IMR-90 (cell line): ENCODE data around the gene ACOX3. TPM values are rescaled to one million over a fixed set of nuclear protein-coding genes. Genes with fewer than 3 reads are reported as not detected.

Experiments used
- ATAC-seq: fragments of 200-7000 bp; cut with Tn5 transposase; 2 replicates; pipeline ENCODE4 v1.9.1; 2020; ENCODE audit warnings: low read depth, mild to moderate bottlenecking, moderate library complexity
- BruUV-seq: library from RNA; stranded (reverse); fragments of 400-500 nt; replicated peaks from 2 replicates; lab custom pipeline; 2021; lab: Mats Ljungman, UMichigan
- CTCF ChIA-PET: fragments of 300-600 bp; formaldehyde crosslinking; extraction: SDS; loops from one replicate; lab custom pipeline; 2021; ENCODE audit warnings: antibody characterized with exemption; lab: Yijun Ruan, JAX
- POLR2A ChIA-PET: fragments of 300-600 bp; sonication (Branson Sonifier 250); formaldehyde crosslinking; loops from one replicate; lab custom pipeline; 2022; ENCODE audit warnings: antibody characterized with exemption; ENCODE audit not compliant: unreplicated experiment; lab: Charles Lee
- DNase-seq: peaks from one replicate; pipeline ENCODE4 v3.0.0; 2013
- H2AFZ ChIP-seq: replicated peaks from 2 replicates; pipeline ENCODE3; 2013; ENCODE audit warnings: low read length, mild to moderate bottlenecking; ENCODE audit not compliant: poor library complexity
- H2AK5ac ChIP-seq: 2 replicates; pipeline ENCODE4 v1.6.1; 2013; ENCODE audit warnings: low read depth, low read length, inconsistent platforms
- H2AK9ac ChIP-seq: replicated peaks from 2 replicates; pipeline ENCODE3; 2013; ENCODE audit warnings: mild to moderate bottlenecking, low read depth, low read length, moderate library complexity; ENCODE audit not compliant: poor library complexity
- H2BK120ac ChIP-seq: 2 replicates; pipeline ENCODE4 v1.6.1; 2013; ENCODE audit warnings: low read depth, low read length, inconsistent platforms
- H2BK15ac ChIP-seq: 3 replicates; pipeline ENCODE4 v1.6.1; 2013; ENCODE audit warnings: low read depth, low read length, inconsistent platforms
- H2BK20ac ChIP-seq: 2 replicates; pipeline ENCODE4 v1.6.1; 2013; ENCODE audit warnings: low read depth, mild to moderate bottlenecking, inconsistent platforms, low read length, moderate library complexity
- H2BK5ac ChIP-seq: 2 replicates; pipeline ENCODE4 v1.6.1; 2013; ENCODE audit warnings: mild to moderate bottlenecking, low read depth, low read length, inconsistent platforms; ENCODE audit not compliant: poor library complexity, severe bottlenecking
- H3K14ac ChIP-seq: replicated peaks from 2 replicates; pipeline ENCODE4 v1.6.1; 2013; ENCODE audit warnings: low read depth, low read length, inconsistent platforms
- H3K18ac ChIP-seq: 2 replicates; pipeline ENCODE4 v1.6.1; 2013; ENCODE audit warnings: low read depth, low read length, control low read depth
- H3K23ac ChIP-seq: 2 replicates; pipeline ENCODE4 v1.6.1; 2013; ENCODE audit warnings: low read depth, low read length, inconsistent platforms
- H3K27ac ChIP-seq: 2 replicates; pipeline ENCODE4 v1.5.1; 2013; ENCODE audit warnings: mild to moderate bottlenecking, control low read depth, low read length; ENCODE audit not compliant: insufficient read depth
- H3K27me3 ChIP-seq: 2 replicates; pipeline ENCODE4 v1.6.1; 2013; ENCODE audit warnings: low read length; ENCODE audit not compliant: control insufficient read depth, insufficient read depth
- H3K36me3 ChIP-seq: 2 replicates; pipeline ENCODE4 v1.6.1; 2013; ENCODE audit warnings: low read length, mixed read lengths; ENCODE audit not compliant: control insufficient read depth, insufficient read depth
- H3K4ac ChIP-seq: 2 replicates; pipeline ENCODE4 v1.6.1; 2013; ENCODE audit warnings: low read depth, low read length, inconsistent platforms
- H3K4me1 ChIP-seq: 2 replicates; pipeline ENCODE4 v1.6.1; 2013; ENCODE audit warnings: low read length, mixed read lengths; ENCODE audit not compliant: control insufficient read depth, insufficient read depth
- H3K4me2 ChIP-seq: 2 replicates; pipeline ENCODE4 v1.6.1; 2013; ENCODE audit warnings: low read depth, mild to moderate bottlenecking, control low read depth, low read length, moderate library complexity
- H3K4me3 ChIP-seq: 2 replicates; pipeline ENCODE4 v1.5.1; 2013; ENCODE audit warnings: low read depth, mild to moderate bottlenecking, control low read depth, low read length, moderate library complexity; ENCODE audit not compliant: insufficient read depth
- H3K56ac ChIP-seq: 2 replicates; pipeline ENCODE4 v1.6.1; 2013; ENCODE audit warnings: low read length, inconsistent platforms; ENCODE audit not compliant: insufficient read depth; ENCODE audit errors: extremely low read depth
- H3K79me1 ChIP-seq, 2 experiments: 2 replicates each; pipeline ENCODE4 v1.6.1; 2013; ENCODE audit warnings: low read length in 2 of 2, inconsistent platforms in 1 of 2, low read depth in 1 of 2
- H3K9ac ChIP-seq: 2 replicates; pipeline ENCODE4 v1.6.1; 2013; ENCODE audit warnings: low read depth, low read length, control low read depth
- H3K9me1 ChIP-seq: 2 replicates; pipeline ENCODE4 v1.6.1; 2013; ENCODE audit warnings: low read length, inconsistent platforms; ENCODE audit not compliant: insufficient read depth
- H3K9me3 ChIP-seq: 2 replicates; pipeline ENCODE4 v1.6.1; 2013; ENCODE audit warnings: low read length; ENCODE audit not compliant: control insufficient read depth, insufficient read depth
- H4K20me1 ChIP-seq: 2 replicates; pipeline ENCODE4 v1.6.1; 2013; ENCODE audit warnings: low read length, inconsistent platforms; ENCODE audit not compliant: insufficient read depth
- H4K5ac ChIP-seq: 2 replicates; pipeline ENCODE4 v1.6.1; 2013; ENCODE audit warnings: mild to moderate bottlenecking, low read depth, low read length, control low read depth
- H4K8ac ChIP-seq, 2 experiments: 2 replicates each; pipeline ENCODE4 v1.6.1; 2013; ENCODE audit warnings: low read depth in 2 of 2, low read length in 2 of 2, control low read depth in 1 of 2, inconsistent platforms in 1 of 2
- H4K91ac ChIP-seq: 2 replicates; pipeline ENCODE4 v1.6.1; 2013; ENCODE audit warnings: low read depth, low read length, inconsistent platforms; ENCODE audit not compliant: insufficient read depth
- BHLHE40 ChIP-seq: fragments of 150-350 bp; IDR thresholded peaks from 2 replicates; pipeline ENCODE4 v1.6.1; 2016; ENCODE audit warnings: mild to moderate bottlenecking, low read depth, low read length
- CTCF ChIP-seq: conservative IDR thresholded peaks from 2 replicates; pipeline ENCODE4 v1.5.1; 2012; ENCODE audit warnings: mild to moderate bottlenecking, low read depth, low read length, improper control_type of control experiment
- MAZ ChIP-seq: IDR thresholded peaks from 2 replicates; pipeline ENCODE4 v1.6.1; 2012; ENCODE audit warnings: low read depth, mild to moderate bottlenecking, low read length, improper control_type of control experiment, moderate library complexity, borderline replicate concordance
- RAD21 ChIP-seq: IDR thresholded peaks from 2 replicates; pipeline ENCODE4 v1.6.1; 2012; ENCODE audit warnings: low read length, improper control_type of control experiment
- SMC3 ChIP-seq: fragments of 150-350 bp; IDR thresholded peaks from 2 replicates; pipeline ENCODE4 v1.6.1; 2016; ENCODE audit warnings: low read depth, mild to moderate bottlenecking, antibody characterized with exemption, low read length, moderate library complexity
- WGBS, 2 experiments: methylation state at CpG; one replicate each; pipeline versions ENCODE4 v1.1.5 to v1.1.7; 2013; ENCODE audit warnings: missing lambda C conversion rate in 2 of 2; ENCODE audit not compliant: insufficient read length in 1 of 2; ENCODE audit errors: extremely low coverage in 2 of 2; 5-methylcytosine and 5-hydroxymethylcytosine counted together
- dilution Hi-C: fragments of 300-500 bp; cut with HindIII; formaldehyde crosslinking; loops from one replicate; pipeline ENCODE4 v1.14.3; 2018; ENCODE audit warnings: low sequenced_read_pairs; ENCODE audit not compliant: unreplicated experiment
- in situ Hi-C: fragments of 300-500 bp; cut with MboI; formaldehyde crosslinking; loops from 3 replicates; pipeline ENCODE4 v1.14.3; 2019; ENCODE audit warnings: low sequenced_read_pairs, inconsistent platforms, mixed read lengths
- intact Hi-C: fragments of 100-400 bp; cut with micrococcal nuclease; formaldehyde crosslinking; loops from 2 replicates; pipeline ENCODE4 v1.10.0; 2022
- polyA plus RNA-seq, 3 experiments: library from polyadenylated mRNA; depleted of rRNA; stranded (reverse); fragments of >200 nt; gene quantifications; 2 replicates each; pipeline ENCODE4 v1.2.3, GENCODE V29; 2012; ENCODE audit warnings: low replicate concordance in 1 of 3
- total RNA-seq: library from RNA; depleted of rRNA; stranded (reverse); fragments of >200 nt; gene quantifications from 2 replicates; pipeline ENCODE4 v1.2.3, GENCODE V29; 2012

ACOX3 gene
- total and polyA plus RNA-seq, 2 of the 4 experiments (the other 2 are of a cell fraction) = 15.2 to 25.8 TPM

GRCh38 chr4:8342651-8343261, 97.8 kb downstream of the ACOX3 start:
- ATAC-seq (no peak), DNase-seq (no peak)
- Histone ChIP-seq H3K23ac (no peak overlapping the region), H2BK5ac (no peak overlapping the region), H4K8ac (no peak overlapping the region), H4K20me1 (no peaks in the 10 kb centered on the region), H3K4me2 (no peak overlapping the region), H3K9me3 (no peaks in the 10 kb centered on the region), H3K27me3 (peaks cover 9% of the 10 kb centered on the region), H4K91ac (no peak overlapping the region), H3K4me3 (no peak overlapping the region), H3K36me3 (no peaks in the 10 kb centered on the region), H2BK20ac (0 out of 2 replicates have a peak overlapping the region, but pooled peaks have one; percentile 14), H3K18ac (no peak overlapping the region), H3K14ac (no peak overlapping the region), H3K4me1 (peaks cover 4% of the 10 kb centered on the region; the same call in 1 of the 2 replicates), H3K4ac (no peak overlapping the region), H2AK9ac (peak overlapping the region; percentile 60), H3K27ac (no peak overlapping the region), H2AFZ (peak overlapping the region; percentile 51), H2BK120ac (no peak overlapping the region), H3K79me1 (no peaks in the 10 kb centered on the region), H3K56ac (no peak overlapping the region), H4K5ac (no peak overlapping the region), H3K9me1 (no peaks in the 10 kb centered on the region), H2AK5ac (no peak overlapping the region), H2BK15ac (no peak overlapping the region), H3K9ac (no peak overlapping the region)
- intact Hi-C loops = no loop called here
- dilution Hi-C loops = no loop called here
- in situ Hi-C loops = no loop called here
- TF ChIP-seq CTCF = peak; percentile 21; the same call in 1 of the 2 replicates
- TF ChIP-seq MAZ = no peak
- no peak for TF ChIP-seq SMC3
- 0 out of 2 replicates have a peak, but pooled peaks have one; percentile 16 for TF ChIP-seq RAD21
- TF ChIP-seq BHLHE40 = no peak
- ChIA-PET CTCF (no interaction called here), POLR2A (no interaction called here)
- WGBS, 2 experiments = 81% methylated on average over 9 of the region's 16 CpGs; no CpG with 5 or more reads in 1 of the 2 experiments
- BruUV-seq = no TSS peak
